SH-SY5Y (cell line): Measurements from ENCODE around the gene SLX4IP.

Experiments
- GATA2 ChIP-seq: IDR thresholded peaks from 2 replicates; pipeline ENCODE4 v1.6.1; 2011; ENCODE audit warnings: mild to moderate bottlenecking, low read depth, low read length
- GATA3 ChIP-seq: IDR thresholded peaks from 2 replicates; pipeline ENCODE4 v1.6.1; 2011; ENCODE audit warnings: low read depth, mild to moderate bottlenecking, low read length, moderate library complexity

DNA sequence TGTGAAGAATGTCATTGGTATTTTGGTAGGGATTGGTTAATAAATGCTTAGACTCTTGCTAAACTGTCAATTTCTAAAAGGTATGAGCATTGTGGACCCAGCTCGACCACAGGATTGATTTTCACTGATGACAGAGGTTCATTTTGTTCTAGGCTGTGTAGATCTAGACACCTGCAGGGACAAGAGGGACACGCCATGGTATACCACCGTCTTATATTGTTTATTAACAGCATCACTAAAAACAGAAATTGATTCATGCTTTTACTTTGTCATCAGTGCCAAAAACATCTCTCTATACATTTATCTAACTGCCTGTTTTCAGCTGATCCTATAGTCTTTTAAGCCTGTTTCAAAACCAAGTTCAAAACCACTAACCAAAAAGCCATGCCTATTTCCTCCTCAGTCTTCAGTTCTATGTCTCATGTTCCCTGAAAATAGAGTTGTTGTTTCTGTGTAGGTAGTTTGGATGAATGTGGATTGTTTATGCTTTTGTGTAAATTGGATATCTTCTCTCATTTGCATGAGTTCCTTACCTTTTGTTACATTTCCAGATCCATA, 128.9 kb downstream of the SLX4IP start:
- TF ChIP-seq GATA3 (no peak), GATA2 (no peak)
